HEK293 (cell line): ENCODE results near the gene BBOX1.

Experiments used
- GFI1B ChIP-seq: fragments of 450-650 bp; formaldehyde crosslinking; IDR thresholded peaks from 2 replicates; pipeline ENCODE4 v1.5.1; 2016; ENCODE audit warnings: missing biosample characterization, missing genetic modification characterization
- GLIS2 ChIP-seq: fragments of 450-650 bp; formaldehyde crosslinking; IDR thresholded peaks from 2 replicates; pipeline ENCODE4 v1.5.1; 2016; ENCODE audit warnings: missing biosample characterization, missing genetic modification characterization
- KLF7 ChIP-seq: fragments of 450-650 bp; formaldehyde crosslinking; IDR thresholded peaks from 2 replicates; pipeline ENCODE4 v1.5.1; 2016; ENCODE audit warnings: missing biosample characterization, missing genetic modification characterization, borderline replicate concordance
- KLF9 ChIP-seq: fragments of 450-650 bp; formaldehyde crosslinking; IDR thresholded peaks from 2 replicates; pipeline ENCODE4 v1.5.1; 2016; ENCODE audit warnings: missing biosample characterization, missing genetic modification characterization, low read depth
- MEIS1 ChIP-seq: sonication (generic); formaldehyde crosslinking; IDR thresholded peaks from 2 replicates; pipeline ENCODE4 v1.8.1; 2022; ENCODE audit warnings: missing genetic modification reagents, mild to moderate bottlenecking, borderline replicate concordance
- PRDM2 ChIP-seq: fragments of 450-650 bp; formaldehyde crosslinking; IDR thresholded peaks from 2 replicates; pipeline ENCODE4 v1.5.1; 2016; ENCODE audit warnings: missing biosample characterization, missing genetic modification characterization, borderline replicate concordance
- SP7 ChIP-seq: fragments of 450-650 bp; formaldehyde crosslinking; IDR thresholded peaks from 2 replicates; pipeline ENCODE4 v1.5.1; 2016; ENCODE audit warnings: missing biosample characterization, missing genetic modification characterization
- ZBTB21 ChIP-seq: fragments of 450-650 bp; formaldehyde crosslinking; IDR thresholded peaks from 2 replicates; pipeline ENCODE4 v1.5.1; 2017; ENCODE audit warnings: missing biosample characterization, missing genetic modification characterization
- ZBTB48 ChIP-seq: fragments of 450-650 bp; formaldehyde crosslinking; IDR thresholded peaks from 2 replicates; pipeline ENCODE4 v1.5.1; 2016; ENCODE audit warnings: missing biosample characterization, missing genetic modification characterization
- ZBTB6 ChIP-seq: fragments of 450-650 bp; formaldehyde crosslinking; IDR thresholded peaks from 2 replicates; pipeline ENCODE4 v1.5.1; 2017; ENCODE audit warnings: missing biosample characterization, missing genetic modification characterization
- ZBTB7A ChIP-seq: fragments of 450-650 bp; formaldehyde crosslinking; IDR thresholded peaks from 2 replicates; pipeline ENCODE4 v1.5.1; 2016; ENCODE audit warnings: low read depth, missing biosample characterization, missing genetic modification characterization
- ZEB2 ChIP-seq: fragments of 450-650 bp; formaldehyde crosslinking; IDR thresholded peaks from 2 replicates; pipeline ENCODE4 v1.5.1; 2016; ENCODE audit warnings: missing biosample characterization, missing genetic modification characterization
- ZFHX2 ChIP-seq: fragments of 450-650 bp; formaldehyde crosslinking; conservative IDR thresholded peaks from 2 replicates; pipeline ENCODE4 v1.5.1; 2016; ENCODE audit warnings: missing biosample characterization, missing genetic modification characterization
- ZFP69B ChIP-seq: fragments of 450-650 bp; formaldehyde crosslinking; IDR thresholded peaks from 2 replicates; pipeline ENCODE4 v1.5.1; 2016; ENCODE audit warnings: missing biosample characterization, missing genetic modification characterization
- ZNF10 ChIP-seq: fragments of 450-650 bp; formaldehyde crosslinking; IDR thresholded peaks from 2 replicates; pipeline ENCODE4 v1.5.1; 2017; ENCODE audit warnings: missing biosample characterization, missing genetic modification characterization
- ZNF169 ChIP-seq: fragments of 450-650 bp; formaldehyde crosslinking; IDR thresholded peaks from 2 replicates; pipeline ENCODE4 v1.5.1; 2016; ENCODE audit warnings: missing biosample characterization, missing genetic modification characterization
- ZNF175 ChIP-seq: fragments of 450-650 bp; formaldehyde crosslinking; IDR thresholded peaks from 2 replicates; pipeline ENCODE4 v1.5.1; 2016; ENCODE audit warnings: missing biosample characterization, missing genetic modification characterization
- ZNF266 ChIP-seq: fragments of 450-650 bp; formaldehyde crosslinking; IDR thresholded peaks from 2 replicates; pipeline ENCODE4 v1.5.1; 2016; ENCODE audit warnings: missing biosample characterization, missing genetic modification characterization, low read depth
- ZNF302 ChIP-seq: fragments of 450-650 bp; formaldehyde crosslinking; IDR thresholded peaks from 2 replicates; pipeline ENCODE4 v1.5.1; 2016; ENCODE audit warnings: missing biosample characterization, missing genetic modification characterization, low read depth
- ZNF426 ChIP-seq: fragments of 450-650 bp; formaldehyde crosslinking; IDR thresholded peaks from 2 replicates; pipeline ENCODE4 v1.5.1; 2017; ENCODE audit warnings: missing biosample characterization, missing genetic modification characterization, mild to moderate bottlenecking, inconsistent platforms, moderate library complexity
- ZNF621 ChIP-seq: fragments of 450-650 bp; formaldehyde crosslinking; IDR thresholded peaks from 2 replicates; pipeline ENCODE4 v1.5.1; 2017; ENCODE audit warnings: missing biosample characterization, missing genetic modification characterization
- ZNF639 ChIP-seq: fragments of 450-650 bp; formaldehyde crosslinking; IDR thresholded peaks from 2 replicates; pipeline ENCODE4 v1.5.1; 2016; ENCODE audit warnings: missing biosample characterization, missing genetic modification characterization
- ZNF692 ChIP-seq: fragments of 450-650 bp; formaldehyde crosslinking; IDR thresholded peaks from 2 replicates; pipeline ENCODE4 v1.5.1; 2016; ENCODE audit warnings: missing biosample characterization, missing genetic modification characterization
- ZNF701 ChIP-seq: fragments of 450-650 bp; formaldehyde crosslinking; IDR thresholded peaks from 2 replicates; pipeline ENCODE4 v1.5.1; 2016; ENCODE audit warnings: missing biosample characterization, missing genetic modification characterization
- ZNF707 ChIP-seq: fragments of 450-650 bp; formaldehyde crosslinking; IDR thresholded peaks from 2 replicates; pipeline ENCODE4 v1.5.1; 2016; ENCODE audit warnings: missing biosample characterization, missing genetic modification characterization
- ZNF776 ChIP-seq: fragments of 450-650 bp; formaldehyde crosslinking; IDR thresholded peaks from 2 replicates; pipeline ENCODE4 v1.5.0; 2017; ENCODE audit warnings: missing biosample characterization, missing genetic modification characterization, borderline replicate concordance
- ZSCAN16 ChIP-seq: fragments of 450-650 bp; formaldehyde crosslinking; IDR thresholded peaks from 2 replicates; pipeline ENCODE4 v1.5.1; 2016; ENCODE audit warnings: missing biosample characterization, missing genetic modification characterization
- ZSCAN30 ChIP-seq: fragments of 450-650 bp; IDR thresholded peaks from 2 replicates; pipeline ENCODE4 v1.5.1; 2018; ENCODE audit warnings: missing biosample characterization, mild to moderate bottlenecking, missing genetic modification characterization, moderate library complexity
- ZSCAN4 ChIP-seq: fragments of 450-650 bp; formaldehyde crosslinking; IDR thresholded peaks from 2 replicates; pipeline ENCODE4 v1.5.1; 2017; ENCODE audit warnings: missing biosample characterization, missing genetic modification characterization
- ZXDB ChIP-seq: fragments of 450-650 bp; formaldehyde crosslinking; IDR thresholded peaks from 2 replicates; pipeline ENCODE4 v1.5.1; 2016; ENCODE audit warnings: missing biosample characterization, missing genetic modification characterization

The BBOX1 gene

GRCh38 chr11:27139742-27140367, 99.2 kb downstream of the BBOX1 start (continued):
- TF ChIP-seq PRDM2 (no peak), ZBTB6 (tag by site-specific recombination) (no peak), ZBTB48 (no peak), ZNF426 (tag by site-specific recombination) (no peak), MEIS1 (CRISPR knock-in tag) (no peak), ZNF776 (tag by site-specific recombination) (no peak), ZNF302 (tag by site-specific recombination) (no peak), SP7 (tag by site-specific recombination) (peak; percentile 98), ZNF701 (tag by site-specific recombination) (no peak), ZNF10 (no peak), ZNF692 (tag by site-specific recombination) (0 out of 2 replicates have a peak, but pooled peaks have one; percentile 73), ZSCAN4 (tag by site-specific recombination) (0 out of 2 replicates have a peak, but pooled peaks have one; percentile 8), ZSCAN30 (tag by site-specific recombination) (no peak), ZNF266 (tag by site-specific recombination) (no peak), GLIS2 (tag by site-specific recombination) (no peak), ZEB2 (peak; percentile 77), GFI1B (tag by site-specific recombination) (no peak; the same call in 1 of the 2 replicates), ZFHX2 (tag by site-specific recombination) (no peak), ZFP69B (tag by site-specific recombination) (no peak), ZBTB21 (peak; percentile 53; the same call in 1 of the 2 replicates), ZNF621 (no peak), KLF9 (tag by site-specific recombination) (no peak), ZXDB (tag by site-specific recombination) (peak; percentile 59; the same call in 1 of the 2 replicates), ZNF707 (tag by site-specific recombination) (no peak), ZNF175 (no peak), ZNF639 (tag by site-specific recombination) (no peak; the same call in none of the 2 replicates), ZBTB7A (tag by site-specific recombination) (0 out of 2 replicates have a peak, but pooled peaks have one; percentile 33), ZSCAN16 (tag by site-specific recombination) (0 out of 2 replicates have a peak, but pooled peaks have one; percentile 33), ZNF169 (tag by site-specific recombination) (no peak), KLF7 (tag by site-specific recombination) (no peak)
